Measurements from ENCODE around the gene ASXL2. TPM values are rescaled to one million over a fixed set of nuclear protein-coding genes. Genes with fewer than 3 reads are reported as not detected.
A peak's percentile ranks its signal among the peaks of the same experiment; 100 is the strongest.

Gene ASXL2
- total RNA-seq, 1 experiment from 2014 or later: 32.7 TPM

GRCh38 chr2:25701801-25702200 lies 176.5 kb downstream of the ASXL2 start:
- H3K27me3 Mint-ChIP-seq (ENCODE audit: low read depth): 0 out of 2 replicates have a peak, but pooled peaks cover 2% of the 10 kb centered on the region
- H4K8ac ChIP-seq (replicated peaks; ENCODE audit: insufficient read length, low read depth, low read length): no peak overlapping the region
- no peak overlapping the region for H3K4ac ChIP-seq (ENCODE audit: low read depth, low read length)
- H3K36me3 Mint-ChIP-seq (ENCODE audit: insufficient read depth in 1 of 3, low read depth in 3 of 3): peaks cover 3 to 12% (median 6%) of the 10 kb centered on the region in 3 experiments; a peak in 5 of 7 replicates
- H3K27ac ChIP-seq (ENCODE audit: insufficient read length, low read depth, low read length): no peak overlapping the region
- no peak overlapping the region for H2BK12ac ChIP-seq (ENCODE audit: insufficient read length, low read depth, low read length)
- no peaks in the 10 kb centered on the region for H3K27me3 ChIP-seq (ENCODE audit: insufficient read depth, low read length)
- H3K14ac ChIP-seq (ENCODE audit: insufficient read depth, low read length): no peak overlapping the region
- no peaks in the 10 kb centered on the region for H3K9me3 ChIP-seq (ENCODE audit: control insufficient read depth, low read depth, low read length)
- no peak for DNase-seq
- no peak overlapping the region for H2BK5ac ChIP-seq (ENCODE audit: insufficient read length, low read length)
- no peak overlapping the region for H4K91ac ChIP-seq (ENCODE audit: insufficient read length, low read depth, low read length)
- H3K9ac ChIP-seq (ENCODE audit: extremely low read depth, insufficient read length, low read length): no peak overlapping the region
- WGBS (ENCODE audit: extremely low coverage, insufficient read length, low lambda C conversion rate): no CpG with 5 or more reads among the region's 9 CpGs
- no peak overlapping the region for H2BK120ac ChIP-seq (ENCODE audit: low read depth, low read length, poor library complexity, severe bottlenecking)
- no peaks in the 10 kb centered on the region for H3K23me2 ChIP-seq (ENCODE audit: insufficient read length, low read depth, low read length, poor library complexity, severe bottlenecking)
- H3K18ac ChIP-seq (ENCODE audit: insufficient read length, low read depth, low read length): no peak overlapping the region
- no peak overlapping the region for H2BK15ac ChIP-seq (ENCODE audit: low read depth, low read length)
- no peaks in the 10 kb centered on the region for H3K79me2 ChIP-seq (ENCODE audit: insufficient read depth, low read length)
- H2BK20ac ChIP-seq (ENCODE audit: low read depth, low read length, poor library complexity, severe bottlenecking): no peak overlapping the region
- H3K4me3 Mint-ChIP-seq: no peak overlapping the region
- H3K79me1 ChIP-seq (ENCODE audit: insufficient read depth, low read depth, low read length, poor library complexity, severe bottlenecking): no peaks in the 10 kb centered on the region
- H3K9me3 Mint-ChIP-seq: peaks cover 11 to 16% of the 10 kb centered on the region in 2 experiments
- no peak overlapping the region for H2AK5ac ChIP-seq (ENCODE audit: insufficient read length, low read length)
- no peak overlapping the region for H3K4me2 ChIP-seq (ENCODE audit: insufficient read depth, insufficient read length, low read length)
- no peak overlapping the region for H3T11ph ChIP-seq (ENCODE audit: low read length)
- H4K20me1 ChIP-seq (ENCODE audit: control insufficient read depth, insufficient read depth, insufficient read length): no peaks in the 10 kb centered on the region
- peak overlapping the region in 1 of 3 experiments; percentile 81; a peak in 1 of 7 replicates for H3K27ac Mint-ChIP-seq
- H3K56ac ChIP-seq (ENCODE audit: insufficient read length, low read depth, low read length): no peak overlapping the region
- no peak for TF ChIP-seq CTCF (conservative IDR thresholded peaks at IDR 0.05)
- no peak overlapping the region for H2AFZ ChIP-seq (ENCODE audit: low read length)
- no peak overlapping the region for H4K5ac ChIP-seq (ENCODE audit: insufficient read length, low read depth, low read length)
- no peak overlapping the region for H3K23ac ChIP-seq (ENCODE audit: insufficient read length, low read depth, low read length)
- H3K4me1 ChIP-seq (ENCODE audit: insufficient read depth, low read length): peaks cover 1% of the 10 kb centered on the region; the same call in 1 of the 2 replicates
- peaks cover 2 to 3% of the 10 kb centered on the region in 2 experiments; a peak in 2 of 4 replicates for H3K4me1 Mint-ChIP-seq
